ENCODE data around the gene RPP25L.
A peak's percentile ranks its signal among the peaks of the same experiment; 100 is the strongest.

Gene RPP25L

DNA sequence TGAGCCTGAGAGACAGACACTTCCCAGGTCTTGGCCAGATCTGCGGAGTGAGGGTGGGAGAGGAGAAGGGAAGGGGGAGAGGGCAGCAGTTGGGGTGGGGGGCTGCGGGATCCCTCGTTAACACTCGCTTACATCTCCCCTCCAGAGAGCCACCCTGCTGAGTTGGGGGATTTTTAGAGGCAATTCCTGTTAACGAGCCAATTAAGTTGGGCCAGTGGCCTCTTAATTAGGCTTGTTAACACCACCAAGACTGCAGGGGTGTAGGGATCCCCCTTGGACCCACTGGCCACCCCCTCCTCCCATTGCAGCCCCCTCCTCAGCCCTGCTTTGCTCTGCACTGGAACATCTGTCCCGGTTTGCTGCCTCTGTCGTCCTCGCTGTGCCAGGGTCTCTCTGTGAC, 46.0 kb downstream of the RPP25L start:
- DNase-seq, result no peak

DNA sequence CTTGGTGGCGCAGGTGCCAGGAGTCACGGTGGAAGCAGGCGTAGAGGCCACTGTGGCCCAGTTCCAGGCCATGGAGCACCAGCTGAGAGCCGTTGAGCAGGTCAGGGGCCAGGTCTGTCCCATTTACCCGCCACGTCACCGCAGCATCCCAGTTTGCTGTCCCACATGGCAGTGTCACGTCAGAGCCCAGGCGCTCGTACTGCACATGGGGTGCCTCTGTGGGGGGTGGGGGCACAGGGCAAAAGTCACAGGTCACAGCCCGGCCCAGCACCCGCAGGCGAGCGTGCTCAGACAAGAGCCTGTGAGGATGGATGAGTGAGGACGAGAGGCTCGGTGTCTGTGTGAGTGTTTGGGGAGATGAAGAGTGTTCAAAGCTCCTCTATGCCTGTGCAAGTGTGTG, 47.3 kb downstream of the RPP25L start:
- no peak for DNase-seq

DNA sequence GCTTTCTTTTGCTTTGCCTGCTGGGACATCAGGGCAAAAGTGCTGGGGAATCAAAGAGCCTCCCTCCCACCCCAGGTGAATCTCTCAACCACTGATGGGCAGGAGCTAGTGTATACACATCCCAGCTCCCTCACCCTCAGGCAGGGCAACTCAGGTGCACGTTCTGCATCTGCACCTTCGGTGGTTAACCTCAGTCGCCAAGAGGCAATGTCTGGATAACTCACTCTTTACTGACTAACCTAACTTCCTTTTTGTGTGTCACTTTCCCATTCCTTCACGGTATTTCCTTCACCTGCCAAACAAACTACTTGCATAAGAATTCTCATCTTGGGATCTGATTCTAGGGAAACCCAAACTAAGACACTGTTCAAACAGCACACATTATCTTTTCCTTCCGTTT, 48.6 kb downstream of the RPP25L start:
- no peak for DNase-seq

DNA sequence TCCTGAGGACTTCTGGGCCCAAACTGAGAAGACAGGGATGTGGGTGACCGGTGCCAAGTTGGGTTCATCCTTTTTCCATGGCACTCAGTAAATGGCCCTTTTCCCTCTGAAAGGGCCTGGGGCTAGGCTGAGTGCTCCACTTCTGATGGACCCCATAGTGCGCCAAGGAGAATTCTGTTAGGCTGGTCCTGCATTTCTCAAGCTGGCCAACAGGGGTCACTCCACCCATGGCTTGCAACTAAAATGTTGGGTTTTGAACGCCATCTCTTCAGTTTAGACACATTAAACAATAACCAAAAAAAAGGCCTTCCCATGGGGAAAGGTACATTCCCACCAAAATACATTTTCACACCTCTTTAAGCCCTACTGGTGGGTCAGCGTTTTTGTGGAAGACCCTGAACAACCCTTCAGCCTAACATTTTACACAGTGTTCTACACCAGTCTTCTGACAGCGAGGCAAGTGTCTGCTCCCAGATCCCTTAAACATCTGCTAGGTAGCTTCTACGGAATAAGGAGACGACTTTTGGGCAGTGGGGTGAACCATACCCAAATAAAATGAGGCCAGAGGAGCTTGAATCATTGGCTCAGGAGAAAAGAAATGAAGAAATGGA, 49.7 kb downstream of the RPP25L start:
- peak in 1 of 2 donors; percentile 61 for DNase-seq

DNA sequence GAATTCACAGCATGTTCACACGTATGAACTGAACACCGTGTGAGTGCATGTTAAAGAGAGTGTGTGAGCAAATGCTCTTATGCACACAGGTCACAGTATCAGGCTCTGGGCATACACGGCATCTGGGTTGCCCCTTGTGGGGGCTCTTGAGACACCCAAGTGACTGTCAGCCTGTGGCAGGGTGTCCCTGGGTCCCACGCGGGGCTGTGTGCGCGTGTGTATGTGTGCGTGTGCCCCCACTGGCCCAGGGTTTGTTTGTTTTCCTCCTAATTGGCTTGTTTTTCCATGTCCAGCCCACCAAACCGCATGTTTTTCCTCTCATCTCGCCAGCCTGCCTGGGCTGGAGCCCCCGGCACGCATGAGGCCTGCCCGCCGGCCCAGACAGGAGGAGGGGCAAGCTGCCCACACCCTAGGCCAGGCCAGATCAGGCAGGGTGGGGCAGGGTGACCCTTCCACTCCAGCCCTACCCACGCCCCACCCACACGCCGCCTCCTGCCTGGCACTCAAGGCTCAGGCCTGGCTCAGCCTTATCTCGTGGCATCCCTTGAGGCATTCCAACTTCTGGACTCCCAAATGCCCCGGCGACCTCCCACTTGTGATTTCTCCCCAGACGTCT, 51.2 kb downstream of the RPP25L start:
- no peak for DNase-seq

Data from inflammatory macrophage treated with lipopolysaccharide for 1 hour (primary cell).